Trophoblast cell (in vitro differentiated cells and primary cell): ENCODE results near the gene E2F2.

Source experiments
- DNase-seq, 2 donors: peaks; one replicate each; pipeline ENCODE4 v3.0.0-alpha.2; 2016
- H2AFZ ChIP-seq: 2 replicates; pipeline ENCODE4 v1.6.1; 2013; ENCODE audit warnings: low read length, moderate library complexity, mild to moderate bottlenecking; ENCODE audit not compliant: insufficient read depth, poor library complexity
- H2AK5ac ChIP-seq: 2 replicates; pipeline ENCODE4 v1.6.1; 2013; ENCODE audit warnings: mild to moderate bottlenecking, low read length
- H2BK120ac ChIP-seq: 2 replicates; pipeline ENCODE4 v1.6.1; 2013; ENCODE audit warnings: low read length, mild to moderate bottlenecking, moderate library complexity; ENCODE audit not compliant: insufficient read depth, poor library complexity
- H2BK12ac ChIP-seq: 2 replicates; pipeline ENCODE4 v1.6.1; 2013; ENCODE audit warnings: mild to moderate bottlenecking, low read length, moderate library complexity
- H2BK5ac ChIP-seq: 2 replicates; pipeline ENCODE4 v1.6.1; 2013; ENCODE audit warnings: low read length, low read depth, moderate library complexity, mild to moderate bottlenecking; ENCODE audit not compliant: poor library complexity
- H3K14ac ChIP-seq: 2 replicates; pipeline ENCODE4 v1.6.1; 2013; ENCODE audit warnings: mild to moderate bottlenecking, low read length
- H3K18ac ChIP-seq: 2 replicates; pipeline ENCODE4 v1.6.1; 2013; ENCODE audit warnings: mild to moderate bottlenecking, low read length
- H3K23ac ChIP-seq: 2 replicates; pipeline ENCODE4 v1.6.1; 2013; ENCODE audit warnings: low read length
- H3K27ac ChIP-seq: 2 replicates; pipeline ENCODE4 v1.5.1; 2013; ENCODE audit warnings: low read depth, mild to moderate bottlenecking, inconsistent platforms, low read length, moderate library complexity
- H3K27me3 ChIP-seq: 2 replicates; pipeline ENCODE4 v1.6.1; 2013; ENCODE audit warnings: inconsistent platforms, mild to moderate bottlenecking, low read length, moderate library complexity; ENCODE audit not compliant: insufficient read depth
- H3K36me3 ChIP-seq, 2 experiments: 1 replicate in 1 of 2; 2 replicates in 1 of 2; pipeline ENCODE4 v1.6.1; 2013; ENCODE audit warnings: low read length in 2 of 2, mild to moderate bottlenecking in 2 of 2, moderate library complexity in 1 of 2; ENCODE audit not compliant: insufficient read depth in 2 of 2, control insufficient read depth in 1 of 2
- H3K4ac ChIP-seq: 2 replicates; pipeline ENCODE4 v1.6.1; 2013; ENCODE audit warnings: low read depth, mild to moderate bottlenecking, low read length, moderate library complexity
- H3K4me1 ChIP-seq, 2 experiments: 1 replicate in 1 of 2; 2 replicates in 1 of 2; pipeline ENCODE4 v1.6.1; 2013; ENCODE audit warnings: low read length in 2 of 2, mild to moderate bottlenecking in 2 of 2, moderate library complexity in 1 of 2; ENCODE audit not compliant: insufficient read depth in 2 of 2, control insufficient read depth in 1 of 2
- H3K4me2 ChIP-seq: 2 replicates; pipeline ENCODE4 v1.6.1; 2013; ENCODE audit warnings: inconsistent platforms, mild to moderate bottlenecking, low read length, moderate library complexity
- H3K4me3 ChIP-seq: 2 replicates; pipeline ENCODE4 v1.5.1; 2013; ENCODE audit warnings: mild to moderate bottlenecking, low read depth, low read length, inconsistent platforms
- H3K79me1 ChIP-seq: one replicate; pipeline ENCODE4 v1.6.1; 2013; ENCODE audit warnings: low read length
- H3K79me2 ChIP-seq: 2 replicates; pipeline ENCODE4 v1.6.1; 2013; ENCODE audit warnings: low read length, mild to moderate bottlenecking; ENCODE audit not compliant: control insufficient read depth, insufficient read depth, poor library complexity
- H3K9ac ChIP-seq: 2 replicates; pipeline ENCODE4 v1.6.1; 2013; ENCODE audit warnings: mild to moderate bottlenecking, low read length
- H3K9me3 ChIP-seq: 2 replicates; pipeline ENCODE4 v1.6.1; 2013; ENCODE audit warnings: low read depth, mild to moderate bottlenecking, control low read depth, inconsistent platforms, low read length; ENCODE audit not compliant: insufficient read depth
- H4K12ac ChIP-seq: 2 replicates; pipeline ENCODE4 v1.6.1; 2013; ENCODE audit warnings: low read depth, mild to moderate bottlenecking, low read length, moderate library complexity
- H4K8ac ChIP-seq: 2 replicates; pipeline ENCODE4 v1.6.1; 2013; ENCODE audit warnings: low read depth, mild to moderate bottlenecking, low read length, moderate library complexity
- H4K91ac ChIP-seq: one replicate; pipeline ENCODE4 v1.6.1; 2013; ENCODE audit warnings: low read depth, mild to moderate bottlenecking, low read length, moderate library complexity
- WGBS: extraction: QIAGEN DNeasy Blood & Tissue Kit; methylation state at CpG from one replicate; pipeline ENCODE4 v1.1.7; 2013; ENCODE audit warnings: missing lambda C conversion rate; ENCODE audit not compliant: insufficient read length, insufficient coverage; ENCODE audit errors: extremely low coverage; 5-methylcytosine and 5-hydroxymethylcytosine counted together

The E2F2 gene

DNA sequence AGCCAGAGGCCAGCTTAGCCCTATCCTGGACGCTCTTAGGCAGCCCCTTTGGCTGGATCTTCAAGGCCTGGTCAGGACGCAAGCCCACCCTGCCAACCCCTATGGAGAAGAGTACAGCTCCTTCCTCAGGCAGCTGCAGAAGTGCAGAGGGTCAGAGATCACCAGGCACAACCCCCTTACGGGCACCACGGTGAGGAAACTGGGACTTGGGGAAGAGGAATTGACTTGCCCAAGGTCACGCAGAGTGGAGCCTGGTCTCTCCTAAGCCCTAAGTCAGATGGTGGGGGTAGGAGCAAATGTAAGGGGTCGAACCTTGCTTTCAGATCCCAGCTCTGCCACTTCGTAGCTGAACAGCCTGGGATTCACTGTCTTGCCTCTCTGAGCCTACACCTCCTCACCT, 3.7 kb downstream of the E2F2 start:
- no peaks in the 10 kb centered on the region for H3K79me2 ChIP-seq
- no peak overlapping the region for H2BK120ac ChIP-seq
- no peak overlapping the region for H3K14ac ChIP-seq
- H3K27me3 ChIP-seq, result no peaks in the 10 kb centered on the region
- no CpG with 5 or more reads among the region's 7 CpGs for WGBS
- H3K9ac ChIP-seq, result no peak overlapping the region
- no peak overlapping the region for H4K91ac ChIP-seq
- H4K12ac ChIP-seq, result no peak overlapping the region
- no peak overlapping the region for H3K23ac ChIP-seq
- H3K4me1 ChIP-seq, result peaks cover 11 to 14% of the 10 kb centered on the region in 2 experiments
- no peak overlapping the region for H4K8ac ChIP-seq
- no peak overlapping the region for H3K4ac ChIP-seq
- H3K27ac ChIP-seq, result no peak overlapping the region
- H2BK12ac ChIP-seq, result no peak overlapping the region
- H2AK5ac ChIP-seq, result no peak overlapping the region
- no peak overlapping the region for H3K4me2 ChIP-seq
- no peak overlapping the region for H3K18ac ChIP-seq
- H2BK5ac ChIP-seq, result no peak overlapping the region
- no peak for DNase-seq
- no peak overlapping the region for H2AFZ ChIP-seq
- H3K4me3 ChIP-seq, result no peak overlapping the region
- H3K36me3 ChIP-seq, result no peaks in the 10 kb centered on the region
- no peaks in the 10 kb centered on the region for H3K9me3 ChIP-seq
- peaks cover 5% of the 10 kb centered on the region for H3K79me1 ChIP-seq

DNA sequence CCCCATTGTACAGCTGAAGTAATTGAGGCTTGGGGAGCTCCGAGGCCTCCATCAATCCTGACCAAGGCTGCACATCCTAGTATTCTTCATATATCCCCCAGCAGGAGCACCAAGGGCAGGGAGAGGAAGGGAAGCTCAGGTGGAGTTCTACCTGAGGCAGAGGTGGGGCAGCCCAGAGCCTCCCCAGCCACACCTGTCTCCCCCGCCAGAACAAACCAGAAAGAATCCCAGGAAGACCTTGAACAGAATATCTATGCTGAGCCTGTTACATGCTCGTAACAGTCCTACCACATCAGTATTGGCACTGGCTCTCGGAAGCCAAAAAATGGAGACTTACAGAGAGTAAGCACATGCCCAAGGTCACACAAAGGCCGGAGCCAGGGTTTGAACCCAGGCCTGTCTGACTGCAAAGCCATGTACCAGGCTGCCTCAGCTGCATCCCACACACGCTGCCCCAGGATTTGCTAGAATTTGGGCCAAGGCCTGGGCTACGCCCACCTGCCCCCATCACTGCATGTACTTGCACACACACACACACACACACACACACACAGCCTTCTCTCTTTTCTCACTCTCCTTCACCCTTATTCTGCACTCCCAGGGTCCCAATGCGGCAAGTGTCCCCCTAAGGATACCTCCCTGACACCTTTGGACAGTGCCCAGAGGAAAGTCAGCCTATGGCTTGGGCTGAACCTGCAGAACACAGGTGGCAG, 4.5 kb downstream of the E2F2 start:
- no peak overlapping the region for H3K23ac ChIP-seq

DNA sequence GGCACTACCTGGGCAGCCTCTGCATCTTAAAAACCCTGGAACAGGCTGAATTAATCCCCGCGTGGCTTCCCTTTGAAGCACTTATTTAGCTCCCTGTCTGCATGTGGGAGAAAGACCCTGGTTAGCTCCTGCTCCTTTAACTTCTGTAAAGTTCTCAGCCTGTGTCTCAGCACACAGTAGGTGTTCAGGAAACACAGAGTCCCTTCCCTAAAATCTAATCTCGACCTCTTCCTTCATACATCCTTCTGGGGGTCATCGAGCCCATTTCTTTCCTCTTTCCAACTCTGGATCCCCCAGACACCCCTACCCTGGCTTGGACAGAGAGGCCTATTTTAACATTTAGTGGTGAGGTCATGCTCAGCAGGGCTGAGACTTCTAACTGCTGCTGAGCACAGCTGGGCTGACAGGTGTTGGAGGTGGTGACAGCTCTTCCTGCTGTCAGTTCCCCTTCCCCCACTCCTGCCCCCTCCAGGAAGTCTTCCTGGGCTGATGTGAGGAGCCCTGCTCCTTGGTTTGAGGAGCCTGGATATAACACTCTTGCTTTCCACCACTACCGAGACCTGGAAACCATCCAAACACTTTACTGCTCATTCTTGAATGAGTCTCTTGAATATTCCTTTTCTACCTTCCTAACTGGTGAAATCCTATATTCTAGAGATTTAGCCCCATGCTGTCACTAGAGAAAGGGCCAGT, 5.3 kb downstream of the E2F2 start:
- no peak overlapping the region for H2AFZ ChIP-seq
- H4K91ac ChIP-seq, result no peak overlapping the region
- H2BK12ac ChIP-seq, result no peak overlapping the region
- H3K18ac ChIP-seq, result no peak overlapping the region
- H3K4ac ChIP-seq, result no peak overlapping the region
- H3K9me3 ChIP-seq, result no peaks in the 10 kb centered on the region
- no peak overlapping the region for H3K27ac ChIP-seq
- no peak overlapping the region for H3K4me3 ChIP-seq
- no peaks in the 10 kb centered on the region for H3K36me3 ChIP-seq
- H3K14ac ChIP-seq, result no peak overlapping the region
- no peaks in the 10 kb centered on the region for H3K79me2 ChIP-seq
- DNase-seq, result no peak
- H3K4me2 ChIP-seq, result no peak overlapping the region
- H4K8ac ChIP-seq, result no peak overlapping the region
- H3K4me1 ChIP-seq, result peaks cover 5 to 7% of the 10 kb centered on the region in 2 experiments
- no peak overlapping the region for H2BK5ac ChIP-seq
- no peak overlapping the region for H3K23ac ChIP-seq
- no peak overlapping the region for H3K9ac ChIP-seq
- H2AK5ac ChIP-seq, result no peak overlapping the region
- H3K79me1 ChIP-seq, result peaks cover under 1% of the 10 kb centered on the region
- H4K12ac ChIP-seq, result no peak overlapping the region
- H2BK120ac ChIP-seq, result no peak overlapping the region
- no CpG with 5 or more reads among the region's 5 CpGs for WGBS
- H3K27me3 ChIP-seq, result no peaks in the 10 kb centered on the region

More for the DNA sequence above, 4.5 kb downstream of the E2F2 start:
- Histone ChIP-seq H2BK5ac (no peak overlapping the region), H3K79me2 (no peaks in the 10 kb centered on the region), H4K12ac (no peak overlapping the region), H3K18ac (no peak overlapping the region), H3K36me3 (no peaks in the 10 kb centered on the region), H2BK12ac (no peak overlapping the region), H3K27ac (no peak overlapping the region), H3K4me3 (no peak overlapping the region), H3K9me3 (no peaks in the 10 kb centered on the region), H3K27me3 (no peaks in the 10 kb centered on the region), H2AFZ (no peak overlapping the region), H3K79me1 (peaks cover 5% of the 10 kb centered on the region), H3K4ac (no peak overlapping the region), H4K91ac (no peak overlapping the region), H2BK120ac (no peak overlapping the region), H3K14ac (no peak overlapping the region), H3K4me1 (peaks cover 10 to 12% of the 10 kb centered on the region in 2 experiments), H4K8ac (no peak overlapping the region), H3K9ac (no peak overlapping the region), H2AK5ac (no peak overlapping the region), H3K4me2 (no peak overlapping the region)
- no peak for DNase-seq
- WGBS, result no CpG with 5 or more reads among the region's 8 CpGs

DNA sequence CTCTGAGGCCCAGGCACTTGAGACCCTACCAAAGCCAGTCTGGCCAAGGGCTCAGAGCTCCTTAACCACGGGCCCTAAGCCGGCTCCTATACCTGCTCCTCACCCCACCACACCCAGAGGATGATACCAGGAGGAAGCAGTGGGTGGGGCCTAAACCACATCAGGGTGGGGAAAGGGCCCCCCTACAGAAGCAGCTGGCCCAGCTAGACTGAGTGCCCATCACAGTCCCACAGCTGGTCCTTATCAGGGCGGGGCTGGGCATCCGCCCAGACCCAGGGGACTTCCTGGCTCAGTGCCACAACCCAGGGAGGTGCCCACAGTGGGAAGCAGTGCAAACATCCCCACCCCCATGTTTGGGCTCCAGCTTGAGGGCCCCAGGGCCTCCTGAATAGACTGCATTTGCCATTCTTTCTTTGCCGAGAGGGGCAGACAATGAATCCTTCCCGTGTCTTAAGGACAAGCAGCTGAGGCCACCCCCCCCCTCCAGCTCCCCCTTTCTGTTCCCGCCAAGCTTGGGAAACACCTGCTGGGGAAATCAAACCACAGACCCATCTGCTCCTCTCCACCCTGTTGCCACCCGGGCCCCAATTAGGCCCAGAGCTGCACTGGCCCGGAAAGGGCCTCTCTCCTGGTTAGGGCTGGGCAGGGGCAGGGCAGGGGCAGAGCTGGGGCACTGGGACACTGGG, 6.2 kb downstream of the E2F2 start:
- Histone ChIP-seq H3K23ac (no peak overlapping the region), H3K27ac (no peak overlapping the region), H2BK12ac (no peak overlapping the region), H4K12ac (no peak overlapping the region), H4K8ac (no peak overlapping the region), H3K9ac (no peak overlapping the region), H3K27me3 (no peaks in the 10 kb centered on the region), H2BK5ac (no peak overlapping the region), H3K79me2 (no peaks in the 10 kb centered on the region), H3K9me3 (no peaks in the 10 kb centered on the region), H3K18ac (no peak overlapping the region), H4K91ac (no peak overlapping the region), H3K14ac (no peak overlapping the region), H3K4me1 (no peaks in the 10 kb centered on the region), H3K4me2 (no peak overlapping the region), H2AK5ac (no peak overlapping the region), H2BK120ac (no peak overlapping the region), H3K36me3 (no peaks in the 10 kb centered on the region), H3K4me3 (no peak overlapping the region), H2AFZ (no peak overlapping the region), H3K4ac (no peak overlapping the region), H3K79me1 (no peaks in the 10 kb centered on the region)
- no peak for DNase-seq
- no CpG with 5 or more reads among the region's 9 CpGs for WGBS
